GM19351 (cell line): ENCODE data around the gene AK1.

ENCODE experiments used
- ATAC-seq: cut with Tn5 transposase; IDR thresholded peaks from one replicate; pipeline ENCODE4 v1.9.1; 2021; ENCODE audit warnings: mild to moderate bottlenecking, moderate library complexity; ENCODE audit not compliant: unreplicated experiment

AK1 gene

GRCh38 chr9:127826253-127826913 is 51.1 kb downstream of the AK1 start:
- ATAC-seq = no peak

GRCh38 chr9:127825319-127826051 is 52.0 kb downstream of the AK1 start:
- ATAC-seq = no peak

- no peak for ATAC-seq
Measured at GRCh38 chr9:127822108-127822507, 55.4 kb downstream of the AK1 start.

- ATAC-seq = no peak
Measured at GRCh38 chr9:127818574-127818973, 58.9 kb downstream of the AK1 start.

GRCh38 chr9:127817881-127818434 is 59.5 kb downstream of the AK1 start:
- no peak for ATAC-seq

- ATAC-seq = no peak
Measured at GRCh38 chr9:127816728-127817127, 60.7 kb downstream of the AK1 start.
